ENCODE results near the gene TRIM46.

DNA sequence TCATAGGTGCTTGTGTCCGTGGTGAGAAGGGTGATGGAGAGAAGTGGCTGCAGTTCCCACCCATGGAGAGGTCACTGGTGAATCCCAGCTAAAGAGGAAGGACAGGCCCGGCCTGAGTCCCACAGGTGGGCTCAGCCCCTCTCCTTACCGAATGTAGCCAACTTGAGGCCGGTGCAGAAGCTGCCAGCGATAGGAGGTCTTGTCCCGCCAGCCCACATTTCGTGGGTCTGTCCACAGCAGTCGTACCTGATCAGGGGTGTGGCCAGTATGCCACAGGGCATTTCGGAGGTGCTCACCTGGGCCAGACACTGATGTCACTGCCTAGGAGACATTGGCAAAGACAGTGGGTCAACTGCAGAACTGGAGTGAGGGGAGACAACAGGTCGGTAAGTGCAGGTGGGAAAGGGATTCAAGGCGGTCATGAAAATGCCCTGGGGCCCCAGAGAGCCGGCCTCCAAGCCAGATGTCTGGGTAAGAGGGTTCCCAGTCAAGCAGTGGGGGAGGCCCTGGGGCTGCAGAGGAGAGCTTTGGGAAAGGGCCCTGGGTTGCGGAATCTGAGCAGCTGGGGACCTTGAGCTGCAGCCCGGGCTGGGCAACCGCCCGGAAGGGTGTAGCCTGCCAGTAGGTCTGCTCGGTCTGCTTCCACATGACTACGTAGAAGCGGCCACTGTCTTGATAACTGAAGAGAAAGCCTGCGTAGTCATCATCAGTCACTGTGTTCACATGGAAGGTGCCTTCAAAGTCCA is 23.4 kb downstream of the TRIM46 start:
- TF ChIP-seq, protein P1, sequence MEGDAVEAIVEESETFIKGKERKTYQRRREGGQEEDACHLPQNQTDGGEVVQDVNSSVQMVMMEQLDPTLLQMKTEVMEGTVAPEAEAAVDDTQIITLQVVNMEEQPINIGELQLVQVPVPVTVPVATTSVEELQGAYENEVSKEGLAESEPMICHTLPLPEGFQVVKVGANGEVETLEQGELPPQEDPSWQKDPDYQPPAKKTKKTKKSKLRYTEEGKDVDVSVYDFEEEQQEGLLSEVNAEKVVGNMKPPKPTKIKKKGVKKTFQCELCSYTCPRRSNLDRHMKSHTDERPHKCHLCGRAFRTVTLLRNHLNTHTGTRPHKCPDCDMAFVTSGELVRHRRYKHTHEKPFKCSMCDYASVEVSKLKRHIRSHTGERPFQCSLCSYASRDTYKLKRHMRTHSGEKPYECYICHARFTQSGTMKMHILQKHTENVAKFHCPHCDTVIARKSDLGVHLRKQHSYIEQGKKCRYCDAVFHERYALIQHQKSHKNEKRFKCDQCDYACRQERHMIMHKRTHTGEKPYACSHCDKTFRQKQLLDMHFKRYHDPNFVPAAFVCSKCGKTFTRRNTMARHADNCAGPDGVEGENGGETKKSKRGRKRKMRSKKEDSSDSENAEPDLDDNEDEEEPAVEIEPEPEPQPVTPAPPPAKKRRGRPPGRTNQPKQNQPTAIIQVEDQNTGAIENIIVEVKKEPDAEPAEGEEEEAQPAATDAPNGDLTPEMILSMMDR (IDR thresholded peaks at IDR 0.05 in 2 of 3, conservative IDR thresholded peaks at IDR 0.05 in 1 of 3; ENCODE audit: borderline replicate concordance in 1 of 3, insufficient read depth in 1 of 3, low read depth in 2 of 3, low read length in 2 of 3), result no peak
- TF ChIP-seq POLR2A (IDR thresholded peaks at IDR 0.05; ENCODE audit: borderline replicate concordance, extremely low read depth, insufficient read depth, insufficient read length), result no peak
- TF ChIP-seq CEBPB (IDR thresholded peaks at IDR 0.05; ENCODE audit: low read depth), result no peak
- no peak for TF ChIP-seq EZH2 (IDR thresholded peaks at IDR 0.05)
- no peak for TF ChIP-seq JUND (IDR thresholded peaks at IDR 0.05)
